ENCODE data around the gene IFT88. TPM values are rescaled to one million over a fixed set of nuclear protein-coding genes. Genes with fewer than 3 reads are reported as not detected.

Gene IFT88
- total and polyA plus RNA-seq, 2 of the 8 experiments (the other 6 are each of a cell fraction or from before 2014, with no cell fraction given): 1.7 to 5.8 TPM

GRCh38 chr13:20718958-20719566 is 152.1 kb downstream of the IFT88 start:
- Histone ChIP-seq H4K20me1 (replicated peaks in 1 of 2; ENCODE audit: control insufficient read depth in 1 of 2, insufficient read depth in 2 of 2, low read length in 2 of 2) (peaks cover 0 to 10% of the 10 kb centered on the region in 2 experiments), H3K23me2 (ENCODE audit: low read depth, low read length) (peaks cover 15% of the 10 kb centered on the region), H4K8ac (ENCODE audit: extremely low read depth, insufficient read depth, low read length) (no peak overlapping the region), H3K23ac (ENCODE audit: insufficient read length) (no peak overlapping the region), H2BK12ac (ENCODE audit: low read depth, low read length) (peak overlapping the region; percentile 96; the same call in 1 of the 2 replicates), H3K4ac (replicated peaks; ENCODE audit: insufficient read length, low read depth, low read length) (peak overlapping the region; percentile 70), H3K4me1 (replicated peaks in 1 of 4; ENCODE audit: control insufficient read depth in 3 of 4, insufficient read depth in 4 of 4, low read length in 3 of 4) (peaks cover 0 to 3% (median 0%) of the 10 kb centered on the region in 4 experiments; a peak in 3 of 7 replicates), H3K79me2 (ENCODE audit: control insufficient read depth in 1 of 2, insufficient read depth in 2 of 2, low read length in 2 of 2) (no peaks in the 10 kb centered on the region), H2BK20ac (ENCODE audit: low read length) (no peak overlapping the region), H4K5ac (ENCODE audit: insufficient read length, low read depth, low read length) (no peak overlapping the region), H3K27ac (ENCODE audit: low read depth, low read length) (no peak overlapping the region), H3K79me1 (ENCODE audit: low read depth, low read length) (no peaks in the 10 kb centered on the region), H2AK5ac (ENCODE audit: low read depth, low read length) (peak overlapping the region; percentile 86), H3K9me3 (ENCODE audit: insufficient read depth in 2 of 2, low read depth in 1 of 2, low read length in 1 of 2) (no peaks in the 10 kb centered on the region; a peak in 1 of 4 replicates), H3K18ac (ENCODE audit: extremely low read depth, low read length) (no peak overlapping the region), H3K36me3 (ENCODE audit: control insufficient read depth in 2 of 4, insufficient read depth in 4 of 4, low read length in 3 of 4) (no peaks in the 10 kb centered on the region), H2AFZ (ENCODE audit: low read length) (no peak overlapping the region), H3K4me3 (ENCODE audit: extremely low read depth in 1 of 4, insufficient read depth in 2 of 4, low read depth in 3 of 4, low read length in 4 of 4) (no peak overlapping the region), H3K9ac (replicated peaks in 1 of 4; ENCODE audit: extremely low read depth in 1 of 4, low read depth in 3 of 4, low read length in 3 of 4) (no peak overlapping the region), H3K14ac (ENCODE audit: insufficient read length) (no peak overlapping the region), H2BK15ac (ENCODE audit: low read length) (0 out of 2 replicates have a peak overlapping the region, but pooled peaks have one; percentile 61), H4K91ac (replicated peaks; ENCODE audit: insufficient read length, low read length) (peak overlapping the region; percentile 34), H3K56ac (replicated peaks; ENCODE audit: insufficient read length, low read depth, low read length) (no peak overlapping the region), H3K4me2 (ENCODE audit: insufficient read depth in 1 of 2, low read depth in 2 of 2, low read length in 2 of 2) (no peak overlapping the region), H2BK5ac (ENCODE audit: low read depth, low read length) (peak overlapping the region; percentile 71; the same call in 1 of the 2 replicates), H2BK120ac (replicated peaks; ENCODE audit: low read depth, low read length) (no peak overlapping the region), H3K27me3 (replicated peaks in 1 of 4; ENCODE audit: control insufficient read depth in 3 of 4, extremely low read depth in 1 of 4, insufficient read depth in 3 of 4, low read length in 3 of 4) (peaks cover 2 to 29% (median 18%) of the 10 kb centered on the region in 4 experiments; a peak in 6 of 7 replicates)
- FAIRE-seq: no peak
- POLR2A ChIA-PET (ENCODE audit: partially characterized antibody): no interaction called here
- no peak for DNase-seq (ENCODE audit: low read depth in 1 of 2, low spot score in 2 of 2)
- CTCF ChIA-PET (ENCODE audit: partially characterized antibody): interaction anchor here (1.3 kb wide), 1 partner anchor 224 kb away, joined by 4 read pairs; no protein-coding TSS in a partner anchor
- 93% methylated on average over 12 of the region's 12 CpGs; no CpG with 5 or more reads in 1 of the 2 experiments for WGBS, 2 experiments (ENCODE audit: extremely low coverage in 1 of 2, insufficient coverage in 1 of 2, insufficient read length in 1 of 2, insufficient replicate concordance in 2 of 2, low coverage in 1 of 2, low lambda C conversion rate in 2 of 2, missing lambda C conversion rate in 1 of 2)

All from H1 (cell line).